ENCODE results near the gene DHX34. TPM values are rescaled to one million over a fixed set of nuclear protein-coding genes. Genes with fewer than 3 reads are reported as not detected.
A peak's percentile ranks its signal among the peaks of the same experiment; 100 is the strongest.
"Not testable (repeated sequence)": the region's sequence is repeated elsewhere in the genome, so short reads cannot be mapped to it uniquely, and the experiment has no call there.

Gene DHX34
- total and polyA plus RNA-seq, 2 donors from 2014 or later: 7.2 to 13.6 TPM

- no peak overlapping the region for H3K9ac ChIP-seq (ENCODE audit: low read length in 3 of 3)
- no peaks in the 10 kb centered on the region for H3K36me3 ChIP-seq (ENCODE audit: control insufficient read depth in 2 of 3, insufficient read depth in 3 of 3, low read length in 3 of 3)
- TF ChIP-seq, protein P1, sequence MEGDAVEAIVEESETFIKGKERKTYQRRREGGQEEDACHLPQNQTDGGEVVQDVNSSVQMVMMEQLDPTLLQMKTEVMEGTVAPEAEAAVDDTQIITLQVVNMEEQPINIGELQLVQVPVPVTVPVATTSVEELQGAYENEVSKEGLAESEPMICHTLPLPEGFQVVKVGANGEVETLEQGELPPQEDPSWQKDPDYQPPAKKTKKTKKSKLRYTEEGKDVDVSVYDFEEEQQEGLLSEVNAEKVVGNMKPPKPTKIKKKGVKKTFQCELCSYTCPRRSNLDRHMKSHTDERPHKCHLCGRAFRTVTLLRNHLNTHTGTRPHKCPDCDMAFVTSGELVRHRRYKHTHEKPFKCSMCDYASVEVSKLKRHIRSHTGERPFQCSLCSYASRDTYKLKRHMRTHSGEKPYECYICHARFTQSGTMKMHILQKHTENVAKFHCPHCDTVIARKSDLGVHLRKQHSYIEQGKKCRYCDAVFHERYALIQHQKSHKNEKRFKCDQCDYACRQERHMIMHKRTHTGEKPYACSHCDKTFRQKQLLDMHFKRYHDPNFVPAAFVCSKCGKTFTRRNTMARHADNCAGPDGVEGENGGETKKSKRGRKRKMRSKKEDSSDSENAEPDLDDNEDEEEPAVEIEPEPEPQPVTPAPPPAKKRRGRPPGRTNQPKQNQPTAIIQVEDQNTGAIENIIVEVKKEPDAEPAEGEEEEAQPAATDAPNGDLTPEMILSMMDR (IDR thresholded peaks at IDR 0.05; ENCODE audit: borderline replicate concordance, extremely low read depth, insufficient read depth): no peak
- H3K9me3 ChIP-seq (ENCODE audit: control insufficient read depth in 2 of 3, insufficient read depth in 1 of 3, low read length in 3 of 3): no peaks in the 10 kb centered on the region
- no peak for FAIRE-seq
- no peaks in the 10 kb centered on the region for H3K27me3 ChIP-seq (ENCODE audit: control insufficient read depth, insufficient read depth, low read length)
- peaks cover 0 to 2% (median 0%) of the 10 kb centered on the region in 3 donors for H3K4me1 ChIP-seq (ENCODE audit: control insufficient read depth in 2 of 3, insufficient read depth in 2 of 3, low read depth in 1 of 3, low read length in 3 of 3)
- no peak for DNase-seq
- intact Hi-C loops (cut with DNase I): no loop called here
- no peak overlapping the region for H3K27ac ChIP-seq (ENCODE audit: low read depth in 2 of 2, low read length in 2 of 2)
- H3K4me3 ChIP-seq (ENCODE audit: low read length in 3 of 3): no peak overlapping the region
Observed at GRCh38 chr19:47331490-47331889, 17.6 kb upstream of the DHX34 start.

DNA sequence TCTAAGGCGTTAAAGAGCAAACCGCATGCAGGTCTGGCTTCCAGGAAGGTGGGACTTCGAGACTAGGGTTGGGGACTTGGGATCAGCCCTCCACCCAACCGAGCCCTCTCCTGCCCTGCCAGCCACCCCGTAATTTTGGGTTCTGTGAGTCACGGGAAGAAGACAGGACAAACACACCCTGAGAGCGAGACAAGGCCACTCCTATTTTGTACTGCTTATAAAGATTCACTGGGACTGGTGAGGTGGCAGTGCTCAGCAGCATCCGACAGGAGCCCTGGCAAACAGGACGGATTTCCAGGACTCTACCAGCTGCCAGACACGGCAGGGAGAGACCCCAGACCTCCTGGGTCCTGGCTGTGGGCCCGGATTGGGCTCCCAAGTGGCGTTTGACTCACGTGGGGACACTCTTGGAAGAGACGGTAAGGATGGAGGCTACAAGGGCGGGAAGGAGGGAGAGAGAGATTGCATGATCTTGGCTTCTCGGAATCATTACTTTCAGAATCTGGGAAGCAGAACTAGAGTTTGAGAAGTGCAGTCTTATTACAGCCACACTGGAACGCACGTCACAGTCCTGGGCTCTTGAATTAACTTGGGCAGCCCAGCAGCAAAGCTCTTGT lies 17.1 kb upstream of the DHX34 start, which contains the start of gene C5AR2:
TSS of gene C5AR2 (plus strand) at position 245 of the 617 bp plus-strand sequence. CDS start 8,625 bp downstream, outside the sequence.
- FAIRE-seq: no peak
- intact Hi-C loops (cut with DNase I): no loop called here

DNA sequence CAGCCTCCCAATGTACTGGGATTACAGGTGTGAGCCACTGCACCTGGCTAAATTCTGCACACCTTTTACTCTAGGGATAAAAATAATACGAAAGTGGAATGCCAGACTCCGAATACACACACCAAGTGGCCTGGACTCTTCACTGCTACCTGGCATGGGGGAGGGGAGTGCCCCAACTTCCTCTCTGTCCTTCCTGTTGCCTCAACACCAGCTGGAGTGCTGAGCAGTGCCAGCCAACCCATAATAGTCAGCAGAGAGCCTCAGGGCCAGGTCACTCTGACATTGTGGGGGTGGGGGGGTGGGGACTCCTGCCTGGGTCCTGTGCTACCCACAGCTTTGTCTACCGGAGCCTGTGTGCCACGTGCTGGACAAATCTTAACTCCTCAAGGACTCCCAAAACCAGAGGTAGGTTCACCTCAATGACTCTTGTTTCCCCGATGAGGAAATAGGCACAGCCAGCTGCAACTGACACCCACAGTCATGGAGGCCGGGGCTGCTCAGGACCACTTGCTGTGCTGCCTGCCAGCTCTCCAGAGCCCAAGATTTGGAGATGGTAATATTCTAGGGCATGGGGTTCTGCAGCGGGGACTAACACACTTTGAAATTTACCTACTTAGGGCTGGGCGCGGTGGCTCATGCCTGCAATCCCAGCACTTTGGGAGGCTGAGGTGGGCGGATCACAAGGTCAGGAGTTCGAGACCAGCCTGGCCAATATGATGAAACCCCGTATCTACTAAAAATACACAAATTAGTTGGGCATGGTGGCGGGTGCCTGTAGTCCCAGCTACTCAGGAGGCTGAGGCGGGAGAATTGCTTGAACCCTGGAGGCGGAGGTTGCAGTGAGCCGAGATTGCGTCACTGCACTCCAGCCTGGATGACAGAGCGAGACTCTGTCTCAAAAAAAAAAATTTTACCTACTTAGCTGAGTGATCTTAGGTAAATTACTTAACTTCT lies 12.1 kb upstream of the DHX34 start:
- FAIRE-seq; H3K4me3 ChIP-seq (ENCODE audit: low read length in 3 of 3); intact Hi-C loops (cut with DNase I); H3K9me3 ChIP-seq (ENCODE audit: control insufficient read depth in 2 of 3, insufficient read depth in 1 of 3, low read length in 3 of 3); H3K27me3 ChIP-seq (ENCODE audit: control insufficient read depth, insufficient read depth, low read length); H3K9ac ChIP-seq (ENCODE audit: low read length in 3 of 3); H3K36me3 ChIP-seq (ENCODE audit: control insufficient read depth in 2 of 3, insufficient read depth in 3 of 3, low read length in 3 of 3); H3K4me1 ChIP-seq (ENCODE audit: control insufficient read depth in 2 of 3, insufficient read depth in 2 of 3, low read depth in 1 of 3, low read length in 3 of 3): not testable (repeated sequence)
- H3K27ac ChIP-seq (ENCODE audit: low read depth in 2 of 2, low read length in 2 of 2): peak overlapping the region in 1 of 2 donors; percentile 37
- peak in 1 of 5 donors; percentile 25 for DNase-seq

More for the DNA sequence above, 17.1 kb upstream of the DHX34 start, which contains the start of gene C5AR2:
- Histone ChIP-seq H3K9me3 (ENCODE audit: control insufficient read depth in 2 of 3, insufficient read depth in 1 of 3, low read length in 3 of 3) (no peaks in the 10 kb centered on the region), H3K4me1 (ENCODE audit: control insufficient read depth in 2 of 3, insufficient read depth in 2 of 3, low read depth in 1 of 3, low read length in 3 of 3) (peaks cover 0 to 2% (median 0%) of the 10 kb centered on the region in 3 donors), H3K9ac (ENCODE audit: low read length in 3 of 3) (no peak within 1 kb of the TSS), H3K36me3 (ENCODE audit: control insufficient read depth in 2 of 3, insufficient read depth in 3 of 3, low read length in 3 of 3) (no peaks in the 10 kb centered on the region), H3K27me3 (ENCODE audit: control insufficient read depth, insufficient read depth, low read length) (no peaks in the 10 kb centered on the region), H3K4me3 (ENCODE audit: low read length in 3 of 3) (no peak within 1 kb of the TSS), H3K27ac (ENCODE audit: low read depth in 2 of 2, low read length in 2 of 2) (peak within 1 kb of the TSS in 1 of 2 donors; percentile 27)
- DNase-seq: no peak
- TF ChIP-seq, protein P1 (IDR thresholded peaks at IDR 0.05; ENCODE audit: borderline replicate concordance, extremely low read depth, insufficient read depth): no peak
